Loucy (cell line): ENCODE results near the gene DENND4A.

ENCODE experiments used
- H2AFZ ChIP-seq: fragments of 200-600 bp; sonication (generic); 2 replicates; pipeline ENCODE4 v1.6.0; 2016; ENCODE audit warnings: antibody characterized with exemption, mild to moderate bottlenecking, low read length, moderate library complexity
- H3F3A ChIP-seq: fragments of 200-600 bp; 2 replicates; pipeline ENCODE4 v1.6.0; 2016; ENCODE audit warnings: antibody characterized with exemption, low read depth, mild to moderate bottlenecking
- H3K27me3 ChIP-seq: fragments of 200-600 bp; sonication (generic); 2 replicates; pipeline ENCODE4 v1.6.1; 2014; ENCODE audit warnings: low read length, mild to moderate bottlenecking; ENCODE audit not compliant: insufficient read depth, poor library complexity, severe bottlenecking
- H3K36me3 ChIP-seq: fragments of 200-600 bp; sonication (generic); 2 replicates; pipeline ENCODE4 v1.6.1; 2016; ENCODE audit warnings: low read length; ENCODE audit not compliant: insufficient read depth
- H3K4me1 ChIP-seq: fragments of 200-600 bp; sonication (generic); 2 replicates; pipeline ENCODE4 v1.5.1; 2014; ENCODE audit warnings: low read length, mild to moderate bottlenecking; ENCODE audit not compliant: insufficient read depth, poor library complexity, severe bottlenecking
- H3K4me2 ChIP-seq: fragments of 200-600 bp; sonication (generic); 2 replicates; pipeline ENCODE4 v1.6.0; 2014; ENCODE audit warnings: antibody characterized with exemption, low read length, low read depth, mild to moderate bottlenecking; ENCODE audit not compliant: poor library complexity, severe bottlenecking
- H3K4me3 ChIP-seq: fragments of 200-600 bp; sonication (generic); 2 replicates; pipeline ENCODE4 v1.5.1; 2014; ENCODE audit warnings: low read length, mild to moderate bottlenecking, mixed read lengths; ENCODE audit not compliant: poor library complexity, severe bottlenecking
- H3K79me2 ChIP-seq: fragments of 200-600 bp; sonication (generic); 2 replicates; pipeline ENCODE4 v1.6.1; 2014; ENCODE audit warnings: low read length; ENCODE audit not compliant: insufficient read depth
- H3K9ac ChIP-seq: fragments of 200-600 bp; sonication (generic); 2 replicates; pipeline ENCODE4 v1.6.0; 2014; ENCODE audit warnings: mild to moderate bottlenecking, low read depth, low read length, moderate library complexity; ENCODE audit not compliant: poor library complexity, severe bottlenecking
- H3K9me2 ChIP-seq: fragments of 200-600 bp; sonication (generic); replicated peaks from 2 replicates; pipeline ENCODE4 v1.6.1; 2016; ENCODE audit warnings: low read depth, low read length, mixed read lengths
- H3K9me3 ChIP-seq: fragments of 200-600 bp; sonication (generic); 2 replicates; pipeline ENCODE4 v1.6.1; 2014; ENCODE audit warnings: mild to moderate bottlenecking, antibody characterized with exemption, low read length, low read depth; ENCODE audit not compliant: insufficient read depth
- H4K20me1 ChIP-seq: fragments of 200-600 bp; sonication (generic); 2 replicates; pipeline ENCODE4 v1.6.0; 2014; ENCODE audit warnings: antibody characterized with exemption, low read length, mild to moderate bottlenecking; ENCODE audit not compliant: insufficient read depth, poor library complexity, severe bottlenecking
- EZH2phosphoT487 ChIP-seq: fragments of 200-600 bp; IDR thresholded peaks from 2 replicates; pipeline ENCODE4 v1.6.1; 2018; ENCODE audit warnings: antibody characterized with exemption, mild to moderate bottlenecking, moderate library complexity, borderline replicate concordance
- TF ChIP-seq, protein P1 (sequence below): fragments of 200-600 bp; sonication (generic); conservative IDR thresholded peaks from 2 replicates; pipeline ENCODE4 v1.5.1; 2014; ENCODE audit warnings: mild to moderate bottlenecking, antibody characterized with exemption, low read length

The DENND4A gene

GRCh38 chr15:65758242-65758641, 33.9 kb downstream of the DENND4A start:
- TF ChIP-seq, protein P1, sequence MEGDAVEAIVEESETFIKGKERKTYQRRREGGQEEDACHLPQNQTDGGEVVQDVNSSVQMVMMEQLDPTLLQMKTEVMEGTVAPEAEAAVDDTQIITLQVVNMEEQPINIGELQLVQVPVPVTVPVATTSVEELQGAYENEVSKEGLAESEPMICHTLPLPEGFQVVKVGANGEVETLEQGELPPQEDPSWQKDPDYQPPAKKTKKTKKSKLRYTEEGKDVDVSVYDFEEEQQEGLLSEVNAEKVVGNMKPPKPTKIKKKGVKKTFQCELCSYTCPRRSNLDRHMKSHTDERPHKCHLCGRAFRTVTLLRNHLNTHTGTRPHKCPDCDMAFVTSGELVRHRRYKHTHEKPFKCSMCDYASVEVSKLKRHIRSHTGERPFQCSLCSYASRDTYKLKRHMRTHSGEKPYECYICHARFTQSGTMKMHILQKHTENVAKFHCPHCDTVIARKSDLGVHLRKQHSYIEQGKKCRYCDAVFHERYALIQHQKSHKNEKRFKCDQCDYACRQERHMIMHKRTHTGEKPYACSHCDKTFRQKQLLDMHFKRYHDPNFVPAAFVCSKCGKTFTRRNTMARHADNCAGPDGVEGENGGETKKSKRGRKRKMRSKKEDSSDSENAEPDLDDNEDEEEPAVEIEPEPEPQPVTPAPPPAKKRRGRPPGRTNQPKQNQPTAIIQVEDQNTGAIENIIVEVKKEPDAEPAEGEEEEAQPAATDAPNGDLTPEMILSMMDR, result no peak
- TF ChIP-seq EZH2phosphoT487, result no peak
- Histone ChIP-seq H4K20me1 (no peaks in the 10 kb centered on the region), H2AFZ (no peak overlapping the region), H3K4me3 (no peak overlapping the region), H3K9ac (no peak overlapping the region), H3K36me3 (no peaks in the 10 kb centered on the region; the same call in 1 of the 2 replicates), H3K27me3 (no peaks in the 10 kb centered on the region), H3K9me2 (no peaks in the 10 kb centered on the region), H3K79me2 (peaks cover 3% of the 10 kb centered on the region; the same call in 1 of the 2 replicates), H3K4me1 (no peaks in the 10 kb centered on the region), H3K4me2 (no peak overlapping the region), H3K9me3 (no peaks in the 10 kb centered on the region), H3F3A (no peaks in the 10 kb centered on the region)

DNA sequence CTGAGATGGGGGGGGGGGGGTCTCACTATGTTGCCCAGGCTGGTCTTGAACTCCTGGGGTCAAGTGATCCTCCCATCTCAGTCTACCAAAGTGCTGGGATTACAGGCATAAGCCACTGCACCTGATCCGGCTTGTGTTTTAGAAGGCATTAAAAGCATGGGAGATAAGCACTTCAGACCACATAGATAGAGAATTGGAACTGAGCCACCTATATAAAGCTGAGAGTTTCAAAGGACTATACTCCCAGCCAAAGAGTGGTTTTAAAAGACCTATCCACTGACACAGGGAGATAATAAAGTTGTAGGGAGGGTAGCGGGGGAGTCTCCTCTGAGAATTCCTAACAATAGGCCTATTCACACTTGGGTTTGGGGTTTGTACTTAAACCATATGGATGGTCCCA, 34.8 kb downstream of the DENND4A start:
- H3K9ac ChIP-seq, result no peak overlapping the region
- H3K79me2 ChIP-seq, result 0 out of 2 replicates have a peak, but pooled peaks cover under 1% of the 10 kb centered on the region
- H4K20me1 ChIP-seq, result no peaks in the 10 kb centered on the region
- TF ChIP-seq EZH2phosphoT487, result no peak
- TF ChIP-seq, protein P1, result no peak
- no peaks in the 10 kb centered on the region for H3K4me1 ChIP-seq
- no peaks in the 10 kb centered on the region for H3F3A ChIP-seq
- no peaks in the 10 kb centered on the region for H3K9me3 ChIP-seq
- H3K36me3 ChIP-seq, result no peaks in the 10 kb centered on the region; the same call in 1 of the 2 replicates
- no peak overlapping the region for H3K4me2 ChIP-seq
- no peaks in the 10 kb centered on the region for H3K9me2 ChIP-seq
- no peak overlapping the region for H2AFZ ChIP-seq
- H3K27me3 ChIP-seq, result no peaks in the 10 kb centered on the region
- H3K4me3 ChIP-seq, result no peak overlapping the region

DNA sequence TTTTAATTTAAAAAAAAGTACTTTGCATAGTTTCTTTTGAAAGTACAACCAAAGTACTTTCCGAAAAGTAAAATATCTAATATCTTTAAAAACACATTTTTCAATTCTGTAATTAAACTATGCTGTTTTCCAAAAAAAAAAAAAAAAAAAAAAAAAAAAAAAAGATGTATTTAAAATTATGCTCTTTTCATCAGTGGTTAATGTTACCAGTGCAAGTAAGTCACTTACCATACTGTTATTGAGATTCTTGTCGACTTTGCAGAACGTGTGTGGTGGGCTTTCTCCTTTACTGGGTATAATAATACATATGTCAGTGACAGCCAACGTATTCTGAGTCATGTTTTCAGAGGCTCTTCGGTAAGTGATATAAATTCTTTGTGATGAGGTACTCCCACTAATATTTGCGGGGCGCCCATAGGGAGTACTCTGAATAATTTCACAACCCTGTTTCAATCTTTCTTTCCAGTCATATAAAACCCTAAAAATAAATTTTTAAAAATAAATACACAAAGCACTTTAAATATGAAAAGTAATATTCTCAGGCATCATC, 39.9 kb downstream of the DENND4A start:
- Histone ChIP-seq H3K9me2 (no peaks in the 10 kb centered on the region), H2AFZ (no peak overlapping the region), H3K4me1 (no peaks in the 10 kb centered on the region), H3K4me2 (no peak overlapping the region), H3K27me3 (no peaks in the 10 kb centered on the region), H4K20me1 (no peaks in the 10 kb centered on the region), H3K9ac (no peak overlapping the region), H3F3A (no peaks in the 10 kb centered on the region), H3K4me3 (no peak overlapping the region), H3K36me3 (peaks cover 7% of the 10 kb centered on the region; the same call in 1 of the 2 replicates), H3K79me2 (no peaks in the 10 kb centered on the region), H3K9me3 (no peaks in the 10 kb centered on the region)
- TF ChIP-seq, protein P1, result no peak
